K562 (cell line): ENCODE results near the gene NT5C2. TPM values are rescaled to one million over a fixed set of nuclear protein-coding genes. Genes with fewer than 3 reads are reported as not detected.

ENCODE experiments used
- ATF6 ChIP-seq: sonication (generic); formaldehyde crosslinking; IDR thresholded peaks from 2 replicates; pipeline ENCODE4 v1.4.0; 2020; ENCODE audit warnings: mild to moderate bottlenecking, missing genetic modification reagents
- CHD7 ChIP-seq: fragments of 200-600 bp; sonication (generic); IDR thresholded peaks from one replicate; pipeline ENCODE4 v1.6.1; 2012; ENCODE audit warnings: mild to moderate bottlenecking, low read depth, low read length, inconsistent platforms
- ESRRB ChIP-seq: fragments of 250-450 bp; sonication (Bioruptor Pico); IDR thresholded peaks from 2 replicates; pipeline ENCODE4 v1.5.0; 2020; ENCODE audit warnings: mild to moderate bottlenecking, moderate library complexity, borderline replicate concordance
- GABPA ChIP-seq: fragments of 200-800 bp; sonication (Bioruptor generic); conservative IDR thresholded peaks from 2 replicates; pipeline ENCODE4 v1.6.1; 2016; ENCODE audit warnings: low read depth, missing genetic modification characterization, missing compliant biosample characterization
- GATAD2A ChIP-seq: fragments of 450-650 bp; IDR thresholded peaks from 2 replicates; pipeline ENCODE4 v1.6.1; 2017
- NCOA4 ChIP-seq: fragments of 450-650 bp; IDR thresholded peaks from 2 replicates; pipeline ENCODE4 v1.6.1; 2018; ENCODE audit warnings: mild to moderate bottlenecking; ENCODE audit not compliant: partially characterized antibody
- PHB2 ChIP-seq: fragments of 450-650 bp; IDR thresholded peaks from 2 replicates; pipeline ENCODE4 v1.6.1; 2017; ENCODE audit warnings: low read depth
- SPI1 ChIP-seq: IDR thresholded peaks from 2 replicates; pipeline ENCODE4 v1.6.1; 2011; ENCODE audit warnings: low read depth, low read length, control low read depth, borderline replicate concordance
- SRSF3 ChIP-seq: fragments of 200-400 bp; formaldehyde crosslinking; IDR thresholded peaks from 2 replicates; pipeline ENCODE4 v1.6.1; 2016; ENCODE audit warnings: mild to moderate bottlenecking, low read length, moderate library complexity; ENCODE audit not compliant: insufficient read depth
- ZBTB34 ChIP-seq: fragments of 250-450 bp; sonication (Bioruptor Pico); IDR thresholded peaks from 2 replicates; pipeline ENCODE4 v1.8.0; 2021; ENCODE audit warnings: mild to moderate bottlenecking, moderate library complexity
- ZNF551 ChIP-seq: fragments of 250-450 bp; sonication (Bioruptor Pico); IDR thresholded peaks from 2 replicates; pipeline ENCODE4 v1.5.0; 2021; ENCODE audit warnings: mild to moderate bottlenecking, moderate library complexity
- ZNF76 ChIP-seq: fragments of 250-450 bp; sonication (Bioruptor Pico); IDR thresholded peaks from 2 replicates; pipeline ENCODE4 v1.4.0; 2020; ENCODE audit warnings: mild to moderate bottlenecking, moderate library complexity, borderline replicate concordance
- polyA plus RNA-seq, 8 experiments: library from polyadenylated mRNA; depleted of rRNA in 4 of 8; stranded (reverse) in 5 of 8; unstranded in 3 of 8; fragments of >200 nt; fragmentation: Nextera tagmentation in 2 of 8; fragmentation: Illumina TruSeq in 1 of 8; extraction: Ambion mirVana in 2 of 8; extraction: Trizol in 1 of 8; gene quantifications; 2 replicates each; pipeline versions ENCODE4 v1.2.1 to v1.2.3, GENCODE V29; 2011 to 2014; ENCODE audit warnings: inconsistent platforms in 1 of 8, missing spikeins in 1 of 8
- total RNA-seq, 7 experiments: library from RNA; depleted of rRNA in 6 of 7; stranded (reverse); fragments of >200 nt in 6 of 7; fragmentation: Illumina TruSeq in 2 of 7; extraction: Trizol in 2 of 7; gene quantifications; 2 replicates each; pipeline versions ENCODE4 v1.2.1 to v1.2.3, GENCODE V29; 2011 to 2021; ENCODE audit warnings: low replicate concordance in 1 of 7

NT5C2 gene
- total and polyA plus RNA-seq, 9 of the 15 experiments (the other 6 are each of a cell fraction or from before 2014, with no cell fraction given): 11.3 to 45.2 (median 27.7) TPM

- TF ChIP-seq CHD7 (no peak), ZNF76 (CRISPR knock-in tag) (0 out of 2 replicates have a peak, but pooled peaks have one; percentile 54), ATF6 (CRISPR knock-in tag) (no peak), PHB2 (no peak), NCOA4 (no peak), ZBTB34 (CRISPR knock-in tag) (no peak), SRSF3 (no peak), SPI1 (0 out of 2 replicates have a peak, but pooled peaks have one; percentile 7), GATAD2A (0 out of 2 replicates have a peak, but pooled peaks have one; percentile 68), ESRRB (no peak), GABPA (tag) (peak; percentile 40; the same call in 1 of the 2 replicates), ZNF551 (no peak)
Observed at GRCh38 chr10:103197174-103197573, 4.1 kb upstream of the NT5C2 start (continued).
